Tibial nerve (tissue), 3 donors: ENCODE measurements around the gene KDELR3.

Experiments
- CTCF ChIP-seq, 5 experiments: fragments of 200-600 bp in 3 of 5; fragments of 450-650 bp in 2 of 5; sonication (generic) in 3 of 5; IDR thresholded peaks; one replicate each; pipeline ENCODE4 v1.5.1; 2016 to 2019; ENCODE audit warnings: antibody characterized with exemption in 5 of 5, mild to moderate bottlenecking in 3 of 5, moderate library complexity in 2 of 5
- POLR2A ChIP-seq, 2 donors: fragments of 450-650 bp; IDR thresholded peaks; one replicate each; pipeline ENCODE4 v1.6.1; 2017; ENCODE audit warnings: antibody characterized with exemption in 2 of 2, mild to moderate bottlenecking in 2 of 2, moderate library complexity in 2 of 2

DNA sequence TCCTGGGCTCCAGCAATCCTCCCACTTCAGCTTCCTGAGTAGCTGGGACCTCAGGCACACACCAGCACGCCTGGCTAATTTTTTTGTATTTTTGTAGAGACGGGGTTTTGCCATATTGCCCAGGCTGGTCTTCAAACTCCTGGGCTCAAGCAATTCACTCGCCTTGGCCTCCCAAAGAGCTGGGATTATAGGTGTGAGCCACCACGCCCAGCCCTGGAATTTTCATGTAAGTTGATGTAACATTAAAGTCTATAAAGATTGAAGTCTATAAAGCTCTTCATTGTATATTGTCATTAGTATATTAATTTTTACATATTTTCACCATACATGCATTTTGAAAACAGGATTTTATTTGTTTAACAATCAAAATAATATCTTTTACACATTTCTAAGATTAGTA lies 50.7 kb downstream of the KDELR3 start:
- no peak for TF ChIP-seq POLR2A (IDR thresholded peaks at IDR 0.05)
- no peak for TF ChIP-seq CTCF (IDR thresholded peaks at IDR 0.05)
